Loucy (cell line): ENCODE measurements around the gene CS.

ENCODE experiments used
- CTCF ChIP-seq: fragments of 200-600 bp; sonication (generic); conservative IDR thresholded peaks from 2 replicates; pipeline ENCODE4 v1.5.1; 2014; ENCODE audit warnings: mild to moderate bottlenecking, antibody characterized with exemption, low read length
- EZH2phosphoT487 ChIP-seq: fragments of 200-600 bp; IDR thresholded peaks from 2 replicates; pipeline ENCODE4 v1.6.1; 2018; ENCODE audit warnings: antibody characterized with exemption, mild to moderate bottlenecking, moderate library complexity, borderline replicate concordance

GRCh38 chr12:56299308-56299852 is 750 bp downstream of the CS start:
- TF ChIP-seq CTCF (no peak), EZH2phosphoT487 (no peak)
